Bone marrow (tissue), 2 donors: Measurements from ENCODE around the gene TTF2.
"Not testable (repeated sequence)": the region's sequence is repeated elsewhere in the genome, so short reads cannot be mapped to it uniquely, and the experiment has no call there.

ENCODE experiments used
- DNase-seq, 2 donors: peaks; one replicate each; lab custom pipeline; 2025; lab: John Stamatoyannopoulos, UW

Gene TTF2

GRCh38 chr1:117121589-117122329, 61.6 kb downstream of the TTF2 start, which contains the start of gene TRIM45:
TSS of gene TRIM45 (minus strand) at chr1:117121749. CDS start at chr1:117121201, 548 bp downstream.
- peak; percentile 80 to 91 for DNase-seq

GRCh38 chr1:117122330-117123025, 62.4 kb downstream of the TTF2 start:
- DNase-seq: no peak

GRCh38 chr1:117123274-117123673, 63.1 kb downstream of the TTF2 start:
- no peak for DNase-seq

GRCh38 chr1:117124661-117125060, 64.5 kb downstream of the TTF2 start:
- DNase-seq: no peak

- DNase-seq: no peak
Measured at GRCh38 chr1:117127795-117128194, 67.7 kb downstream of the TTF2 start.

- peak in 1 of 2 donors; percentile 24 for DNase-seq
Measured at GRCh38 chr1:117128323-117129079, 68.4 kb downstream of the TTF2 start.

GRCh38 chr1:117130526-117130925, 70.4 kb downstream of the TTF2 start:
- no peak for DNase-seq

- DNase-seq: no peak
Measured at GRCh38 chr1:117135329-117135728, 75.2 kb downstream of the TTF2 start.

- no peak for DNase-seq
Measured at GRCh38 chr1:117136749-117137148, 76.6 kb downstream of the TTF2 start.

GRCh38 chr1:117137281-117137855, 77.2 kb downstream of the TTF2 start:
- no peak for DNase-seq

- DNase-seq: no peak
Measured at GRCh38 chr1:117138106-117138505, 78.0 kb downstream of the TTF2 start.

- no peak for DNase-seq
Measured at GRCh38 chr1:117138561-117138960, 78.4 kb downstream of the TTF2 start.

- DNase-seq: no peak
Measured at GRCh38 chr1:117142200-117142599, 82.1 kb downstream of the TTF2 start.

- DNase-seq: no peak
Measured at GRCh38 chr1:117143172-117143571, 83.0 kb downstream of the TTF2 start.

GRCh38 chr1:117143871-117144270, 83.7 kb downstream of the TTF2 start:
- DNase-seq: no peak

GRCh38 chr1:117146072-117146471, 85.9 kb downstream of the TTF2 start:
- no peak for DNase-seq

GRCh38 chr1:117146575-117147340, 86.6 kb downstream of the TTF2 start:
- no peak for DNase-seq

- DNase-seq: no peak
Measured at GRCh38 chr1:117147341-117147831, 87.3 kb downstream of the TTF2 start.

- DNase-seq: no peak
Measured at GRCh38 chr1:117147856-117148588, 87.9 kb downstream of the TTF2 start.

GRCh38 chr1:117150316-117150715, 90.2 kb downstream of the TTF2 start:
- DNase-seq: no peak

GRCh38 chr1:117151305-117151704, 91.2 kb downstream of the TTF2 start:
- DNase-seq: not testable (repeated sequence)
